Stimulated activated CD4-positive, alpha-beta T cell treated with anti-CD3 and anti-CD28 coated beads, Interleukin-15, amount 100 ng/mL, for 1 hour (primary cell): ENCODE results near the gene PLCE1.

Experiments
- DNase-seq, 2 donors: peaks; one replicate each; pipeline ENCODE4 v3.0.0-alpha.2; 2020; ENCODE audit warnings: low read depth in 1 of 2, low spot score in 1 of 2

Gene PLCE1

GRCh38 chr10:94016727-94017714, 23.3 kb downstream of the PLCE1 start:
- no peak for DNase-seq

- DNase-seq, result no peak
Observed at GRCh38 chr10:94018107-94018506, 24.4 kb downstream of the PLCE1 start.

GRCh38 chr10:94023906-94024305, 30.2 kb downstream of the PLCE1 start:
- no peak for DNase-seq

- DNase-seq, result no peak
Observed at GRCh38 chr10:94024407-94024806, 30.7 kb downstream of the PLCE1 start.

GRCh38 chr10:94025806-94026205, 32.1 kb downstream of the PLCE1 start:
- no peak for DNase-seq

GRCh38 chr10:94027197-94027596, 33.5 kb downstream of the PLCE1 start:
- no peak for DNase-seq

GRCh38 chr10:94029955-94030354, 36.2 kb downstream of the PLCE1 start:
- no peak for DNase-seq

- DNase-seq, result no peak
Observed at GRCh38 chr10:94035982-94036765, 42.4 kb downstream of the PLCE1 start.

GRCh38 chr10:94036766-94037033, 43.0 kb downstream of the PLCE1 start:
- DNase-seq, result no peak

- no peak for DNase-seq
Observed at GRCh38 chr10:94037286-94037685, 43.6 kb downstream of the PLCE1 start.

GRCh38 chr10:94038024-94038423, 44.3 kb downstream of the PLCE1 start:
- no peak for DNase-seq

GRCh38 chr10:94041206-94041605, 47.5 kb downstream of the PLCE1 start:
- no peak for DNase-seq

GRCh38 chr10:94042001-94042833, 48.5 kb downstream of the PLCE1 start:
- no peak for DNase-seq

- no peak for DNase-seq
Observed at GRCh38 chr10:94042834-94043175, 49.1 kb downstream of the PLCE1 start.
